H1 (cell line): Measurements from ENCODE around the gene SFXN4.

ENCODE experiments used
- CBX5 ChIP-seq: fragments of 300-800, 300-1000 bp; sonication (generic); IDR thresholded peaks from 2 replicates; pipeline ENCODE4 v1.7.1; 2016; ENCODE audit warnings: antibody characterized with exemption, low read length, low read depth
- CEBPB ChIP-seq: IDR thresholded peaks from 2 replicates; pipeline ENCODE4 v1.6.1; 2012; ENCODE audit warnings: low read depth, low read length
- CTCF ChIP-seq, 3 experiments: IDR thresholded peaks; 1 replicate in 2 of 3; 2 replicates in 1 of 3; pipeline versions ENCODE4 v1.5.1 to v1.6.1; 2011; ENCODE audit warnings: low read length in 3 of 3, mild to moderate bottlenecking in 3 of 3, inconsistent platforms in 2 of 3, low read depth in 1 of 3, moderate library complexity in 1 of 3; ENCODE audit not compliant: insufficient read depth in 1 of 3; ENCODE audit errors: control extremely low read depth in 1 of 3
- GABPA ChIP-seq: IDR thresholded peaks from 2 replicates; pipeline ENCODE4 v1.6.1; 2011; ENCODE audit warnings: mild to moderate bottlenecking, low read length, moderate library complexity, borderline replicate concordance; ENCODE audit not compliant: insufficient read depth
- JUN ChIP-seq: IDR thresholded peaks from 2 replicates; pipeline ENCODE4 v1.6.1; 2011; ENCODE audit warnings: low read depth, mild to moderate bottlenecking, improper control_type of control experiment, low read length
- POLR2A ChIP-seq, 2 experiments: IDR thresholded peaks; 1 replicate in 1 of 2; 2 replicates in 1 of 2; pipeline ENCODE4 v1.6.1; 2011; ENCODE audit warnings: low read depth in 2 of 2, low read length in 2 of 2, mild to moderate bottlenecking in 2 of 2; ENCODE audit errors: control extremely low read depth in 1 of 2
- POLR2AphosphoS5 ChIP-seq: IDR thresholded peaks from 2 replicates; pipeline ENCODE4 v1.6.1; 2011; ENCODE audit warnings: low read depth, low read length

- TF ChIP-seq CBX5 (no peak), JUN (no peak), POLR2AphosphoS5 (no peak), CEBPB (no peak), CTCF (IDR thresholded peaks at IDR 0.05; ENCODE audit: control extremely low read depth in 1 of 3, insufficient read depth in 1 of 3, low read depth in 1 of 3, low read length in 3 of 3) (no peak), GABPA (no peak), POLR2A (IDR thresholded peaks at IDR 0.05; ENCODE audit: control extremely low read depth in 1 of 2, low read depth in 2 of 2, low read length in 2 of 2) (no peak)
Measured at GRCh38 chr10:119105155-119105554, 60.4 kb downstream of the SFXN4 start.
